HG03439 (cell line): ENCODE measurements around the gene PDYN.

Experiments used
- ATAC-seq: cut with Tn5 transposase; IDR thresholded peaks from one replicate; pipeline ENCODE4 v1.9.1; 2021; ENCODE audit warnings: mild to moderate bottlenecking, moderate library complexity; ENCODE audit not compliant: unreplicated experiment

Gene PDYN

GRCh38 chr20:1952737-1953530 lies 40.9 kb downstream of the PDYN start:
- ATAC-seq, result peak; percentile 67

DNA sequence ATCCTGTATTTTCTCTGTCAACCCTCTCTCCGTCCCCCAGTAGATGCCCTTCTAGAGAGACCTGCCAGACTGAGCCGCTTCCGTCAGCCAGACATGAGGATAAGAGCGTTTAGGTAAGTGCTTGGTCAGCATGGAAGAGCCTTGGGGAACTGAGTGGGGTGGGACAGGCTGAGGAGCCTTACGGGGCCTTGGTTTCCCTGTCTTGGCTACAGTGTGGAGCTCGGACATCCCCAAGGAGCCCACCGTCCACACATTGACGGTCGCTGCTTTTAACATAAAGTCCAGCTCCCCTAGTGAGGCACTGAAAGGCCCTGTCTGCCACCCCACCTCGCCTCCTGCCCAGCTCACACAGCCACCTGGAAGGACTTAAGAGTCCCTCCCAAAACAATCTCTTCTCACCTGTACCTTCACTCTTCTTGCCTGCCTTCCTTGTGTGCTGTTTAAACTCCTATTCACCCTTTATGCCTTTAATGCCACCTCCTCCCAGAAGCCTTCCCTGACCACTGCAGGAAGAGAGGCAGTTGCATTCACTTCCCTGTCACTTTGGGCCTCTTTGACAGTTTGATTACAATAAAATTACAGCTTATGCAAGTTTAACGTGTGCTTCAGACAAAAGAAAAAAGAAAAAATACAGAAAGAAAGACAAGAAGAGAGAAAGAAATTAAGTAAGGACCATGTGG lies 42.3 kb downstream of the PDYN start:
- ATAC-seq, result no peak

- no peak for ATAC-seq
Observed at GRCh38 chr20:1950836-1951235, 43.0 kb downstream of the PDYN start.

DNA sequence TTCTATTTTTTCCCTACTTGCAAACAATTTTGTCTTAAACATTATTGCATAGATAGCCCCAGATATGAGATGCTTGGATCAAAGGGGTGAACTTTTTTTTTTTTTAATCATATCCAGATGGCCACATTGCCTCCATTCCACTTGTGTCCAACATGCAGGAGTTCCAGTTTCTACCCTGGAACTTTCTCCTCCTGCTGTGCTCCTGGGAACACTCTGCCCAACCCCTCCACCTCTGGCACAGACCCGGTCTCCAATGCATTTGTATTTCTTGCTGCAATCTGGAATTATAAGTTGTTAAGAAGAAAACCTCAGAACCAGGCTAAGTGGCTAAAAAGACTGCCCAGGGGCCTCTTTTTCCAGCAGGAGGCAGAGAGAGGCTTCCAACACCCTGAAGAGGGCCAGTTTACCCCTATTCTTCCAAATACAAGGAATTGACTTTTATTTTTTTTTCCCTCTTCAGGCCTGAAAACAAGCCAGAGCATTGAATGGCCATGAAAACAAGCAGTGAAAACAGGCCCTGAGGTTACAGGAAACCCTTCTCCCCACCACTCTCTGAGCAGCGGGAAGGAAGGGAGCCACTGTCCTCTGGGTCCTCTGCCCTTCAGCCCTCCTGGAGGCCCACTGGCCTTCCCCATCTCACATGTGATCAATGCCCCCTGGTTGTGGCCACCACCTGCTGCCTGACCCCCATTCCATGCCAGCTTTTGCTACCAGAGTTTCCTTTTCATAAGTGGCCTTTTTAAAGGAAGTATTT lies 44.3 kb downstream of the PDYN start:
- ATAC-seq, result no peak

GRCh38 chr20:1947535-1947846 lies 46.4 kb downstream of the PDYN start:
- ATAC-seq, result no peak

DNA sequence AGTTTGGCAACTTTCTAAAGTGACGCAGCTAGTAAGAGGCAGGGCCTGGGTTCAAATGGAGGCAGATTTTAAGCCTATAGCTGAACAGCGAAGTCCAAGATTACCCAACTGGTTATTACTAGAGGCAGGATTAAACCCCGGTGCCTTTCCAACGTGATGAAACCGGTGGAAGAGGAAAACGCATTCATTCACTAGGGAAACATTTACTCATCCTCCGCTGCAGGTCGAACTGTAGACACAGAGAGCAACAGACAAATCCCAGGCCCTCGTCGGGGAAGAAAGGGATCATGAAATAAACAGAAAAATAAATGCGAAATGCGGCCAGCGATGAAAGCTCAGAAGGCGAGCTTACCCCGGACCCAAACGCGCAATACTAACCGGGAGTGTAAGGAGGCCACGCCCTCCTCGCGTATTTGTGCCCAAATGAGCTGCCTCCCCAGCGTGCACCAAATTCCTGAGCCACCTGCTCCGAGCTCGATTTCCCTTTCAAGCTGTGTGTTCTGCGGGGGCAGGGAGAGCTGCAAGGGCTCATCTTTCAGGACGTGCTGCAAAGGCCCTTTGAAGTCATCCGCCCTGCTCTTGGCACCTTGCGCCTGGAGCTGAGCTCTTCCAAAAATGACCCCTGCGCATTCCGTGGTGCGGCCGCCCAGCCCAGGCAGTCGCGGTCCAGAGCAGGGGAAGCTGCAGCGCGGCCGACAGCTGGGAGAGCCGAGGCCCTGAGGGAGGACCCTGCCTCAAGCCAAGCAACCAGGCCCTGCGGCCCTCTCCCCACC lies 46.9 kb downstream of the PDYN start:
- no peak for ATAC-seq

GRCh38 chr20:1946442-1946761 lies 47.5 kb downstream of the PDYN start:
- ATAC-seq, result no peak

- ATAC-seq, result no peak
Observed at GRCh38 chr20:1945660-1946059, 48.2 kb downstream of the PDYN start.

DNA sequence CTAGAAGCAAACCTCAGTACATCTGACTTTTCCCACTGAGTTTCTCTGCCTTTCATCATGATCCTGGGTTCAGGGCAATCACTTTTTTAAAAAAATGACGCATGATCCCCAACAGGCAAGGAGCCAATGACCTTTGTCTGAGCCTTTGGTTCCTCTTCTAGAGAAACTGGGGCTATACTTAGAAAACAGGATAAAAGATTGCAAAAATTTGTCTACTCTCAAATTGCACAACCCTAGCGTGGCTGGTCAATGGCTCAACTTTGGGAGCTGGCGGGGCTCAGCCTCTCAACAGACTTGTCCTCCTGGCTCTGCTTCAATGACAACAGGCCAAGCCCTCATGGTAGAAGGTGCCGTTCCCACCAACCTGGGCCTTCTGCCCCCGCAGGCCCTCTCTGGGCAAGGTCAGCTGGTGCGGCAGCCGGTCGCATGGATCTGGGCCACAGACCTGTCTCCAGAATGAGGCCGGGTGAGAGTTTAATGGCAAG lies 48.7 kb downstream of the PDYN start:
- no peak for ATAC-seq

DNA sequence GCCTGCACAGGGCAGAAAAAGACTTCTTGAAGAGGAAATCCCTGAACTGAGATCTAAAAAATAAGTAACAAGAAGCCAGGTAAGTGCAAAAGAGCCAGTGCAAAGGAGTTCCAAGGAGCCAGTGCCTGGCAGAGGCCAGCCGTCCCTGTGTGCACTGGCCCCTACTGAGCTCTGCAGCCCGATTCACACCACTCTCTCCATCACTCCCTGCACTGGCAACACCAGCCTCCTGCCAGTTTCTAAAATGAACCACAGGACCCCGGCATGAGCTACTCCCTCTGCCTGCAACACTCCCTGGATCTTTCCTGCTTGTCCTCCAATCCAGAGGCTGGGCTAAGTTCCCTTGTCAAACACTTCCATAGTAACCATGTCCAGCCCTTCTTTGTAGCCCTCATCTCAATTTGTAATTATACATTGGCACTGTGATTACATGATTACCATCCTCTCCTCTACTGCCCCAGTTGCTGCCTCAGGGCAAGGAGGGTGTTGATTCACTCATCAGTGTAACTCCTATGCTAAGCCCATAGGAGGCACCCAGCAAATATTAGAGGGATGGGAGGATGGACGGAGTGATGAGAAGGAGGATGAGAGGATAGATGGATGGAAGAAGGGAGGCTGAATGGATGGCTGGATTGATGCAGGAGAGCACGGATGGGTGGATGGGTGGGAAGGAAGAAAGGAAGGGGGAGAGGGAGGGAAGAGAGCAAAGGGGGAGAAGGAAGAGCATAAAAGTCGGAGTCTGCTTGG lies 49.3 kb downstream of the PDYN start:
- ATAC-seq, result no peak

- no peak for ATAC-seq
Observed at GRCh38 chr20:1943275-1944002, 50.4 kb downstream of the PDYN start.

GRCh38 chr20:1942486-1943274 lies 51.2 kb downstream of the PDYN start:
- ATAC-seq, result no peak

GRCh38 chr20:1942061-1942460 lies 51.8 kb downstream of the PDYN start:
- ATAC-seq, result no peak

DNA sequence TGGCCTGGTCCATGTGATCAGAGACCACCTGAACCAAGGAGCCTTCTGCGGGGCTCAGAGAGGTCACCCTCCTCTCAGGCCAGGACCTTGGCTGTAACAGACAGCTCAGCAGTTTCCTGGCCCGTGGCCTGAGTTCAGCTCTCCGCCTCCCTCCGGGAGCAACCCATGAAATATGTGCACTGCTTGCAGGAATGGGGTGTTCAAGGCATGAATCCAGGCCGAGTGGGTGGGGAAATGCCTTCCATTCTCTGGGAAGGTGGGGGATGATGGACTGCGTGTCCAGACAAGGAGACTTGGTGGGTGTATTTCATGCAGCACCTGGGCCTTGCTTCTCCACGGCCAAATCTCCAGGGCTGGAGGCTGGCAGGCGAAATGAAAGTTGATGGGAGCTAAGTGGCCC lies 52.6 kb downstream of the PDYN start:
- ATAC-seq, result no peak

DNA sequence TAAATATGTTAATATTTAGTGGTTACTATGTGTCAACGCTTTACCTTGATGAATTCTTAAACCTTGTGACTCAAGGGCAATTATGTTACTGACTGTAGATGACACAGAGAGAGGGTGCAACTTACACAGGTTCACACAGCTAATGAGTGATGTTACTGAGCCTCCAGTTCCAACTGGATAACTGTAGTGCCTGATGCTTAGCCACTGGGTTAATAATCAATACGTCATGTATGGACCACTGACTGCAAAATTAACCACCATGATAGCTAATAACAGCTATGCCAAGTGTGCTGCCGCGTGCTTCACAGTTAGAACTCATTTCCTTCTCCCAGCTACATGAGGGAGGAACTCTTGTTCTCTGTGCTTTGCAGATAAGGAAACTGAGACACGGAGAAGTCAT lies 53.3 kb downstream of the PDYN start:
- no peak for ATAC-seq

- ATAC-seq, result no peak
Observed at GRCh38 chr20:1939270-1939595, 54.6 kb downstream of the PDYN start.

DNA sequence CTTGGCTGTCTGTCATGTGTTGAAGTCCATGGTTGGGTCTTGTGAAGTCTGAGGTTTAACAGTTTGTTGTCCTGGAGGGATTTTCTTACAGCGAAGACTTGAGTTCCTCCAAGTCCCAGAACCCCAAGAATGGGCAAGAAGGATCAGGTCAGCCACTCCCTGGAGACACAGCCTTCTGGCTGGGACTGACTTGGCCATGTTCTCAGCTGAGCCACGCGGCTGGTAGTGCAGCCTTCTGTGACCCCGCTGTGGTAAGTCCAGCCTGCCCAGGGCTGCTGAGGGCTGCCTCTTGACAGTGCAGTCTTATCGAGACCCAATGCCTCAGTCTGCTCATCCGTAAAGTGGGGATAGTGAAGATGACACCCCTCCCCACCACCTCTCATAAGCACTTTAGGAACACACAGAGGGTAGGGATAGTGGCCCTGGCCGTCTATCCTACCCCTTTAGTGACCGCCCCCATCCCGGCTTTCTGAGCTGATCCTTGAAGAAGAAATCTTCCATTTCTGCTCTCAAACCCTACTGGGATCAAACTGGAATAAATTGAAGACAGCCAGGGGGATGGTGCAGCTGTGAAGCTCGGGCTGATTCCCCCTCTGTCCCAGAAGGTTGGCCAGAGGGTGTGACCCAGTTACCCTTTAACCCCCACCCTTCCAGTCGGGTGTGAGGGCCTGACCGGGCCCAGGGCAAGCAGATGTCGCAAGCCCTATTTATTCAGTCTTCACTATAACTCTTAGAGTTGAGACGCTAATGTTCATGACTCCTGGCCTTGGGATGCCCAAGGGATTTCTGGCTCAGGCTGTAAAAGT lies 55.2 kb downstream of the PDYN start:
- no peak for ATAC-seq

- no peak for ATAC-seq
Observed at GRCh38 chr20:1937316-1937976, 56.4 kb downstream of the PDYN start.
